ENCODE measurements around the gene ELOVL1. TPM values are rescaled to one million over a fixed set of nuclear protein-coding genes. Genes with fewer than 3 reads are reported as not detected.

The ELOVL1 gene
- total and polyA plus RNA-seq, 2 of the 13 experiments (the other 11 are each of a cell fraction or from before 2014, with no cell fraction given): 55.2 to 77.4 TPM

DNA sequence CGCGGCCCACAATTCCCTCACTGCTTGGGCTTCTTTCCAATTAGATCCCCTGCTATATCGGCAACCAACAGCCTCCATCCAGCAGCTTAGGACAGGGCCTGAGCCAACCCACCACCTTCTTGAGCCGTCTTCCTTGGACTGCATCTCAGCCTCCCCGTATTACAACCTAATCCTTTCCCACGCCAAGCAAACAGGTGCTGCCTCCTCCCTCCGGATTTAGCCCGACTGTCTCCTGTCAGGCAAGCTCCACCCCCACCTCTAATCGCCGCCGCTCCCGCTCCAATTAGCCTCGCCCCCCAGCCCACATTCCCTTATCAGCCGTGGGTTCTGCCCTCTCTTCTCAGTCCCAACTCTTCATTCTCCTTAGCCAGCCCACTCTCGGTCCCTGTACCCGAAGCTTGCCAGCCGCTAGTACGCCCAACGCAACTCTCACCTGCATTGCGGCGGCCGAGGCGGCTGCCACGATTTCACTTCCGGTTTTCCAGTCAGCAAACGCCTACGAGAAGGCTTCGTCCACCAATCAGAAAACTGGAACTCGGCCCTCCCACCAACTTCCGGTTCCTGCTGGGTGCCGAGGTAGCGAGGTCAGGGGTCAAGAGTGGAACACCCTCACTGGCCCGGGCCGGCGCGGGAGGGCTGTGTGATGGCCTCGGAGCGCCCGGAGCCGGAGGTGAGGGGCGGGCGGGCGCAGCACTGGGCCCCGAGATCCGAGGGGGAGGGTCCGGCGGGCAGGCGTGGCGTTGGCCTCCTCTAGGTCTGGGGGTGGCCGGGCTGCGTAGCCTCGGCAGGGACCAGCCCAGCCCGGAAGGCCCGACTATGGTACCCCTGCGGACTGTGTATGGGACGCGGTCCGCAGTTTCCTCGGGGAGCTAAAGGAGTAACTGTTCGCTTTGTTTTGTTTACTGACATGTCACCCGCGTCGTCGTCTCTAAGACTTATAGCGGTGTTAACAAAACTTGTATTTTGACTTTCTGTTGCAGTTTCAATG is 21.8 kb upstream of the ELOVL1 start, which contains the start of the genes MED8 and SZT2 (continued):
- TF ChIP-seq ZFP36L2 (CRISPR knock-in tag; IDR thresholded peaks at IDR 0.05) (0 out of 2 replicates have a peak, but pooled peaks have one; percentile 48), FOXP1 (IDR thresholded peaks at IDR 0.05) (no peak), FOXP1 (CRISPR knock-in tag; IDR thresholded peaks at IDR 0.05) (no peak), ZNF629 (CRISPR knock-in tag; conservative IDR thresholded peaks at IDR 0.05) (no peak; the same call in 1 of the 2 replicates), TMF1 (CRISPR knock-in tag; IDR thresholded peaks at IDR 0.05; ENCODE audit: low read depth) (no peak), EEA1 (CRISPR knock-in tag; IDR thresholded peaks at IDR 0.05; ENCODE audit: borderline replicate concordance) (peak; percentile 46; the same call in 1 of the 2 replicates), RFX5 (IDR thresholded peaks at IDR 0.05; ENCODE audit: low read depth, low read length) (no peak), ERF (CRISPR knock-in tag; IDR thresholded peaks at IDR 0.05) (no peak), ZSCAN9 (CRISPR knock-in tag; IDR thresholded peaks at IDR 0.05; ENCODE audit: borderline replicate concordance) (peak; percentile 30; the same call in 1 of the 2 replicates), ZNF253 (CRISPR knock-in tag; IDR thresholded peaks at IDR 0.05; ENCODE audit: borderline replicate concordance) (no peak), CEBPG (CRISPR knock-in tag; IDR thresholded peaks at IDR 0.05) (peak; percentile 80), RBAK (CRISPR knock-in tag; IDR thresholded peaks at IDR 0.05) (no peak), SMYD3 (CRISPR knock-in tag; IDR thresholded peaks at IDR 0.05) (no peak), ZNF777 (CRISPR knock-in tag; IDR thresholded peaks at IDR 0.05) (0 out of 2 replicates have a peak, but pooled peaks have one; percentile 15)
- TF ChIP-seq, protein P1, sequence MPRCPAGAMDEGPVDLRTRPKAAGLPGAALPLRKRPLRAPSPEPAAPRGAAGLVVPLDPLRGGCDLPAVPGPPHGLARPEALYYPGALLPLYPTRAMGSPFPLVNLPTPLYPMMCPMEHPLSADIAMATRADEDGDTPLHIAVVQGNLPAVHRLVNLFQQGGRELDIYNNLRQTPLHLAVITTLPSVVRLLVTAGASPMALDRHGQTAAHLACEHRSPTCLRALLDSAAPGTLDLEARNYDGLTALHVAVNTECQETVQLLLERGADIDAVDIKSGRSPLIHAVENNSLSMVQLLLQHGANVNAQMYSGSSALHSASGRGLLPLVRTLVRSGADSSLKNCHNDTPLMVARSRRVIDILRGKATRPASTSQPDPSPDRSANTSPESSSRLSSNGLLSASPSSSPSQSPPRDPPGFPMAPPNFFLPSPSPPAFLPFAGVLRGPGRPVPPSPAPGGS (CRISPR knock-in tag; IDR thresholded peaks at IDR 0.05): peak; percentile 49; the same call in 1 of the 2 replicates
- TF ChIP-seq, protein P2, sequence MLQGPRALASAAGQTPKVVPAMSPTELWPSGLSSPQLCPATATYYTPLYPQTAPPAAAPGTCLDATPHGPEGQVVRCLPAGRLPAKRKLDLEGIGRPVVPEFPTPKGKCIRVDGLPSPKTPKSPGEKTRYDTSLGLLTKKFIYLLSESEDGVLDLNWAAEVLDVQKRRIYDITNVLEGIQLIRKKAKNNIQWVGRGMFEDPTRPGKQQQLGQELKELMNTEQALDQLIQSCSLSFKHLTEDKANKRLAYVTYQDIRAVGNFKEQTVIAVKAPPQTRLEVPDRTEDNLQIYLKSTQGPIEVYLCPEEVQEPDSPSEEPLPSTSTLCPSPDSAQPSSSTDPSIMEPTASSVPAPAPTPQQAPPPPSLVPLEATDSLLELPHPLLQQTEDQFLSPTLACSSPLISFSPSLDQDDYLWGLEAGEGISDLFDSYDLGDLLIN (CRISPR knock-in tag; IDR thresholded peaks at IDR 0.05; ENCODE audit: borderline replicate concordance): no peak
- TF ChIP-seq, protein P3, sequence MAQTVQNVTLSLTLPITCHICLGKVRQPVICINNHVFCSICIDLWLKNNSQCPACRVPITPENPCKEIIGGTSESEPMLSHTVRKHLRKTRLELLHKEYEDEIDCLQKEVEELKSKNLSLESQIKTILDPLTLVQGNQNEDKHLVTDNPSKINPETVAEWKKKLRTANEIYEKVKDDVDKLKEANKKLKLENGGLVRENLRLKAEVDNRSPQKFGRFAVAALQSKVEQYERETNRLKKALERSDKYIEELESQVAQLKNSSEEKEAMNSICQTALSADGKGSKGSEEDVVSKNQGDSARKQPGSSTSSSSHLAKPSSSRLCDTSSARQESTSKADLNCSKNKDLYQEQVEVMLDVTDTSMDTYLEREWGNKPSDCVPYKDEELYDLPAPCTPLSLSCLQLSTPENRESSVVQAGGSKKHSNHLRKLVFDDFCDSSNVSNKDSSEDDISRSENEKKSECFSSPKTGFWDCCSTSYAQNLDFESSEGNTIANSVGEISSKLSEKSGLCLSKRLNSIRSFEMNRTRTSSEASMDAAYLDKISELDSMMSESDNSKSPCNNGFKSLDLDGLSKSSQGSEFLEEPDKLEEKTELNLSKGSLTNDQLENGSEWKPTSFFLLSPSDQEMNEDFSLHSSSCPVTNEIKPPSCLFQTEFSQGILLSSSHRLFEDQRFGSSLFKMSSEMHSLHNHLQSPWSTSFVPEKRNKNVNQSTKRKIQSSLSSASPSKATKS (CRISPR knock-in tag; IDR thresholded peaks at IDR 0.05): no peak
- TF ChIP-seq, protein P4, sequence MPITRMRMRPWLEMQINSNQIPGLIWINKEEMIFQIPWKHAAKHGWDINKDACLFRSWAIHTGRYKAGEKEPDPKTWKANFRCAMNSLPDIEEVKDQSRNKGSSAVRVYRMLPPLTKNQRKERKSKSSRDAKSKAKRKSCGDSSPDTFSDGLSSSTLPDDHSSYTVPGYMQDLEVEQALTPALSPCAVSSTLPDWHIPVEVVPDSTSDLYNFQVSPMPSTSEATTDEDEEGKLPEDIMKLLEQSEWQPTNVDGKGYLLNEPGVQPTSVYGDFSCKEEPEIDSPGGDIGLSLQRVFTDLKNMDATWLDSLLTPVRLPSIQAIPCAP (CRISPR knock-in tag; IDR thresholded peaks at IDR 0.05; ENCODE audit: low read depth): 0 out of 2 replicates have a peak, but pooled peaks have one; percentile 49
- TF ChIP-seq, protein P5, sequence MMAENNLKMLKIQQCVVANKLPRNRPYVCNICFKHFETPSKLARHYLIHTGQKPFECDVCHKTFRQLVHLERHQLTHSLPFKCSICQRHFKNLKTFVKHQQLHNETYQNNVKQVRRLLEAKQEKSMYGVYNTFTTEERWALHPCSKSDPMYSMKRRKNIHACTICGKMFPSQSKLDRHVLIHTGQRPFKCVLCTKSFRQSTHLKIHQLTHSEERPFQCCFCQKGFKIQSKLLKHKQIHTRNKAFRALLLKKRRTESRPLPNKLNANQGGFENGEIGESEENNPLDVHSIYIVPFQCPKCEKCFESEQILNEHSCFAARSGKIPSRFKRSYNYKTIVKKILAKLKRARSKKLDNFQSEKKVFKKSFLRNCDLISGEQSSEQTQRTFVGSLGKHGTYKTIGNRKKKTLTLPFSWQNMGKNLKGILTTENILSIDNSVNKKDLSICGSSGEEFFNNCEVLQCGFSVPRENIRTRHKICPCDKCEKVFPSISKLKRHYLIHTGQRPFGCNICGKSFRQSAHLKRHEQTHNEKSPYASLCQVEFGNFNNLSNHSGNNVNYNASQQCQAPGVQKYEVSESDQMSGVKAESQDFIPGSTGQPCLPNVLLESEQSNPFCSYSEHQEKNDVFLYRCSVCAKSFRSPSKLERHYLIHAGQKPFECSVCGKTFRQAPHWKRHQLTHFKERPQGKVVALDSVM (CRISPR knock-in tag; IDR thresholded peaks at IDR 0.05): peak; percentile 61
